DND-41 (cell line): Measurements from ENCODE around the gene APOL3.

ENCODE experiments used
- CTCF ChIP-seq: IDR thresholded peaks from 2 replicates; pipeline ENCODE4 v1.5.1; 2012; ENCODE audit warnings: borderline replicate concordance, low read length, moderate library complexity, mild to moderate bottlenecking; ENCODE audit not compliant: poor library complexity, severe bottlenecking; ENCODE audit errors: extremely low read depth
- EZH2 ChIP-seq: IDR thresholded peaks from 3 replicates; pipeline ENCODE4 v1.6.1; 2012; ENCODE audit warnings: borderline replicate concordance, low read depth, mild to moderate bottlenecking, moderate library complexity, low read length, inconsistent platforms; ENCODE audit not compliant: severe bottlenecking

- TF ChIP-seq EZH2 (no peak), CTCF (peak; percentile 91)
Measured at GRCh38 chr22:36180038-36180880, 19.7 kb upstream of the APOL3 start.
